Measurements from ENCODE around the gene KLF9. TPM values are rescaled to one million over a fixed set of nuclear protein-coding genes. Genes with fewer than 3 reads are reported as not detected.

Gene KLF9
- total RNA-seq, 1 experiment from 2014 or later, result 0.26 TPM

DNA sequence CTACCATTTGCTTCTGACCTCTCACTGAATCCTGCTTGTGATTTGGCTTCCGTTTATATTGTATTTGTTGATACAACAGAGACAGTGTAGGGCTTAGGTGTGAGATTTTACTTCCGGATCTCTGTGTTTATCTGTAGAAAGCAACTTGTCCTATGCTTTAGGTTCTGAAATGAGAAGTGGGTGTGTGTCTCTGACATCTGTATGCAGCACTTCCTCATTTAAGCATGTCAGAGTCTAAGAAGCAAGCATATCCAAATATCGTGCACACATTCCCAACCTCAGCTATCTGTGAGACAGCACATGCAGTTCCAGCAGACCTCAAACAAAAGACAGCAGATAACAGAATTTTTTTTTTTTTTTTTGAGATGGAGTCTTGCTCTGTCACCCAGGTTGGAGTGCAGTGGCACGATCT is 16.3 kb downstream of the KLF9 start:
- Histone ChIP-seq H3K14ac (ENCODE audit: insufficient read depth, low read length) (no peak overlapping the region), H3K79me1 (ENCODE audit: insufficient read depth, low read depth, low read length, poor library complexity, severe bottlenecking) (no peaks in the 10 kb centered on the region), H3K27ac (ENCODE audit: insufficient read length, low read depth, low read length) (no peak overlapping the region), H3K56ac (ENCODE audit: insufficient read length, low read depth, low read length) (no peak overlapping the region), H2BK20ac (ENCODE audit: low read depth, low read length, poor library complexity, severe bottlenecking) (no peak overlapping the region), H4K5ac (ENCODE audit: insufficient read length, low read depth, low read length) (no peak overlapping the region), H4K91ac (ENCODE audit: insufficient read length, low read depth, low read length) (no peak overlapping the region), H3K18ac (ENCODE audit: insufficient read length, low read depth, low read length) (no peak overlapping the region), H3K79me2 (ENCODE audit: insufficient read depth, low read length) (no peaks in the 10 kb centered on the region), H3K23me2 (ENCODE audit: insufficient read length, low read depth, low read length, poor library complexity, severe bottlenecking) (no peaks in the 10 kb centered on the region), H2BK15ac (ENCODE audit: low read depth, low read length) (no peak overlapping the region), H4K20me1 (ENCODE audit: control insufficient read depth, insufficient read depth, insufficient read length) (no peaks in the 10 kb centered on the region), H3K4ac (ENCODE audit: low read depth, low read length) (no peak overlapping the region), H2BK120ac (ENCODE audit: low read depth, low read length, poor library complexity, severe bottlenecking) (no peak overlapping the region), H3T11ph (ENCODE audit: low read length) (no peak overlapping the region), H2BK5ac (ENCODE audit: insufficient read length, low read length) (no peak overlapping the region), H2AK5ac (ENCODE audit: insufficient read length, low read length) (no peak overlapping the region), H2BK12ac (ENCODE audit: insufficient read length, low read depth, low read length) (no peak overlapping the region), H4K8ac (replicated peaks; ENCODE audit: insufficient read length, low read depth, low read length) (no peak overlapping the region), H3K23ac (ENCODE audit: insufficient read length, low read depth, low read length) (no peak overlapping the region), H2AFZ (ENCODE audit: low read length) (no peak overlapping the region), H3K4me1 (ENCODE audit: insufficient read depth, low read length) (no peaks in the 10 kb centered on the region), H3K27me3 (ENCODE audit: insufficient read depth, low read length) (no peaks in the 10 kb centered on the region), H3K4me2 (ENCODE audit: insufficient read depth, insufficient read length, low read length) (no peak overlapping the region), H3K9ac (ENCODE audit: extremely low read depth, insufficient read length, low read length) (no peak overlapping the region), H3K9me3 (ENCODE audit: control insufficient read depth, low read depth, low read length) (no peaks in the 10 kb centered on the region)
- no CpG with 5 or more reads among the region's 4 CpGs for WGBS (ENCODE audit: extremely low coverage, insufficient read length, low lambda C conversion rate)
- H3K27ac Mint-ChIP-seq, result no peak overlapping the region
- H3K4me3 Mint-ChIP-seq, result no peak overlapping the region
- no peaks in the 10 kb centered on the region for H3K4me1 Mint-ChIP-seq
- peaks cover 17% of the 10 kb centered on the region for H3K27me3 Mint-ChIP-seq (ENCODE audit: low read depth)
- TF ChIP-seq, protein P1, sequence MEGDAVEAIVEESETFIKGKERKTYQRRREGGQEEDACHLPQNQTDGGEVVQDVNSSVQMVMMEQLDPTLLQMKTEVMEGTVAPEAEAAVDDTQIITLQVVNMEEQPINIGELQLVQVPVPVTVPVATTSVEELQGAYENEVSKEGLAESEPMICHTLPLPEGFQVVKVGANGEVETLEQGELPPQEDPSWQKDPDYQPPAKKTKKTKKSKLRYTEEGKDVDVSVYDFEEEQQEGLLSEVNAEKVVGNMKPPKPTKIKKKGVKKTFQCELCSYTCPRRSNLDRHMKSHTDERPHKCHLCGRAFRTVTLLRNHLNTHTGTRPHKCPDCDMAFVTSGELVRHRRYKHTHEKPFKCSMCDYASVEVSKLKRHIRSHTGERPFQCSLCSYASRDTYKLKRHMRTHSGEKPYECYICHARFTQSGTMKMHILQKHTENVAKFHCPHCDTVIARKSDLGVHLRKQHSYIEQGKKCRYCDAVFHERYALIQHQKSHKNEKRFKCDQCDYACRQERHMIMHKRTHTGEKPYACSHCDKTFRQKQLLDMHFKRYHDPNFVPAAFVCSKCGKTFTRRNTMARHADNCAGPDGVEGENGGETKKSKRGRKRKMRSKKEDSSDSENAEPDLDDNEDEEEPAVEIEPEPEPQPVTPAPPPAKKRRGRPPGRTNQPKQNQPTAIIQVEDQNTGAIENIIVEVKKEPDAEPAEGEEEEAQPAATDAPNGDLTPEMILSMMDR (conservative IDR thresholded peaks at IDR 0.05), result no peak
- no peaks in the 10 kb centered on the region for H3K36me3 Mint-ChIP-seq (ENCODE audit: insufficient read depth in 1 of 3, low read depth in 3 of 3)
- H3K9me3 Mint-ChIP-seq, result no peaks in the 10 kb centered on the region
- no peak for DNase-seq

All from H9 (cell line).